GM20431 (cell line): ENCODE measurements around the gene P3H4.

Experiments used
- in situ Hi-C: fragments of 300-500 bp; cut with MseI, MboI; formaldehyde crosslinking; loops from one replicate; pipeline ENCODE4 v1.15.0; 2020; ENCODE audit warnings: low sequenced_read_pairs; ENCODE audit not compliant: unreplicated experiment

Gene P3H4

GRCh38 chr17:41773731-41774193, 38.0 kb downstream of the P3H4 start:
- in situ Hi-C loops: no loop called here

- in situ Hi-C loops: no loop called here
Measured at GRCh38 chr17:41773190-41773588, 38.6 kb downstream of the P3H4 start.

GRCh38 chr17:41772586-41773189, 39.1 kb downstream of the P3H4 start:
- in situ Hi-C loops: no loop called here

- in situ Hi-C loops: no loop called here
Measured at GRCh38 chr17:41772218-41772585, 39.5 kb downstream of the P3H4 start.

- in situ Hi-C loops: no loop called here
Measured at GRCh38 chr17:41771389-41772206, 40.2 kb downstream of the P3H4 start.

- in situ Hi-C loops: no loop called here
Measured at GRCh38 chr17:41769985-41770384, 41.8 kb downstream of the P3H4 start.

GRCh38 chr17:41769346-41769862, 42.3 kb downstream of the P3H4 start:
- in situ Hi-C loops: no loop called here

GRCh38 chr17:41768682-41769288, 43.0 kb downstream of the P3H4 start:
- in situ Hi-C loops: no loop called here

GRCh38 chr17:41767324-41768042, 44.3 kb downstream of the P3H4 start:
- in situ Hi-C loops: no loop called here

- in situ Hi-C loops: no loop called here
Measured at GRCh38 chr17:41766135-41766534, 45.6 kb downstream of the P3H4 start.

- in situ Hi-C loops: no loop called here
Measured at GRCh38 chr17:41763327-41763726, 48.4 kb downstream of the P3H4 start.

GRCh38 chr17:41762841-41763240, 48.9 kb downstream of the P3H4 start:
- in situ Hi-C loops: no loop called here

- in situ Hi-C loops: no loop called here
Measured at GRCh38 chr17:41762391-41762790, 49.4 kb downstream of the P3H4 start.

- in situ Hi-C loops: no loop called here
Measured at GRCh38 chr17:41760878-41761277, 50.9 kb downstream of the P3H4 start.

- in situ Hi-C loops: no loop called here
Measured at GRCh38 chr17:41758601-41759000, 53.1 kb downstream of the P3H4 start.

GRCh38 chr17:41754066-41754465, 57.7 kb downstream of the P3H4 start:
- in situ Hi-C loops: no loop called here
